Measurements from ENCODE around the gene LPXN.

DNA sequence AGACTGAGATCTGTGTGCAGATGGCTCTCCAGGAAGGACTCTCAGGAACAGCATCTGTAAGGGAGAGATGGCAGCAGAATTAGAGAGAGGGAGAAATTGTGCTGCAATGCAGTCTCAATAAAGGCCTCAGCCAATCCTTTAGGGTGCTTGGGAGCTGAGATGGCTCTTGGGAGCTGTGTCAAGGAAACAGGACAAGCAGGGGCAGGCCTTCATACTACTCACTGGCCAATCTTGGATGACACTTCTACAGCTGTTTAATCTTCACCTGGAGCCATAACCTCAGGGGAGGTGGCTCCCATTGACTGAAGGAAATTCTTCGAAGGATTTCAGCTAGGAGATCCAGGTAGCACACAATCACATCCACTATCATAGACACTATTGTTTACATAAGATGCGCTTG lies 77.7 kb downstream of the LPXN start:
- TF ChIP-seq LEF1 (IDR thresholded peaks at IDR 0.05; ENCODE audit: borderline replicate concordance) (no peak), FOXA1 (IDR thresholded peaks at IDR 0.05) (no peak), TARDBP (IDR thresholded peaks at IDR 0.05) (no peak), L3MBTL2 (conservative IDR thresholded peaks at IDR 0.05) (no peak), FOXM1 (IDR thresholded peaks at IDR 0.05; ENCODE audit: borderline replicate concordance) (no peak), SUZ12 (IDR thresholded peaks at IDR 0.05) (no peak), HDGF (IDR thresholded peaks at IDR 0.05; ENCODE audit: borderline replicate concordance) (no peak), ZNF384 (IDR thresholded peaks at IDR 0.05) (no peak), SP1 (IDR thresholded peaks at IDR 0.05) (no peak), ELF4 (IDR thresholded peaks at IDR 0.05) (no peak), PKNOX1 (IDR thresholded peaks at IDR 0.05) (no peak)

Data from HEK293T (cell line).